K562 (cell line): ENCODE results near the gene MADD. TPM values are rescaled to one million over a fixed set of nuclear protein-coding genes. Genes with fewer than 3 reads are reported as not detected.

Source experiments
- ATAC-seq: fragments of 200-7000 bp; cut with Tn5 transposase; 3 replicates; pipeline ENCODE4 v1.9.1; 2020; ENCODE audit warnings: moderate library complexity
- BruUV-seq: library from RNA; stranded (reverse); fragments of 400-500 nt; replicated peaks from 2 replicates; lab custom pipeline; 2021; lab: Mats Ljungman, UMichigan
- CTCF ChIA-PET: fragments of 300-600 bp; formaldehyde crosslinking; extraction: SDS; loops from one replicate; lab custom pipeline; 2021; ENCODE audit warnings: low intra/inter-chr PET ratio; lab: Yijun Ruan, JAX
- POLR2A ChIA-PET: fragments of 300-600, 350-650 bp; sonication (Branson Sonifier 250); formaldehyde crosslinking; extraction: SDS; loops from one replicate; lab custom pipeline; 2021; ENCODE audit warnings: antibody characterized with exemption, inconsistent platforms; lab: Yijun Ruan, JAX
- DNase-seq, 4 experiments: peaks; one replicate each; pipeline versions ENCODE4 v3.0.0 to v3.0.0-alpha.2; 2011 to 2018; ENCODE audit warnings: low spot score in 3 of 4, mixed read lengths in 3 of 4; ENCODE audit errors: extremely low read depth in 1 of 4
- FAIRE-seq: peaks from 2 replicates; lab custom pipeline; 2011; peaks lifted over from hg19 to GRCh38; lab: Jason Lieb, UNC
- H2AFZ ChIP-seq: 2 replicates; pipeline ENCODE4 v1.6.0; 2011; ENCODE audit warnings: low read depth, low read length, control low read depth, inconsistent platforms
- H3K27ac ChIP-seq: fragments of 200-600 bp; 3 replicates; pipeline ENCODE4 v1.8.0; 2011; ENCODE audit warnings: low read depth, mild to moderate bottlenecking, control low read depth, inconsistent platforms, low read length, moderate library complexity, mixed read lengths; ENCODE audit errors: extremely low read depth
- H3K27me3 ChIP-seq, 2 experiments: fragments of 300-600 bp in 1 of 2; 2 replicates in 1 of 2; 3 replicates in 1 of 2; pipeline versions ENCODE4 v1.6.0 to v1.8.0; 2011; ENCODE audit warnings: inconsistent platforms in 2 of 2, low read length in 2 of 2, mild to moderate bottlenecking in 1 of 2, mixed read lengths in 1 of 2, moderate library complexity in 1 of 2; ENCODE audit not compliant: control insufficient read depth in 2 of 2, insufficient read depth in 2 of 2
- H3K36me3 ChIP-seq: fragments of 300-600 bp; 3 replicates; pipeline ENCODE4 v1.8.0; 2011; ENCODE audit warnings: mild to moderate bottlenecking, low read length, inconsistent platforms; ENCODE audit not compliant: control insufficient read depth, insufficient read depth
- H3K4me1 ChIP-seq, 2 experiments: fragments of 200-600 bp in 1 of 2; replicated peaks in 1 of 2; 2 replicates in 1 of 2; 3 replicates in 1 of 2; pipeline versions ENCODE4 v1.5.1 to v1.8.0; 2011; ENCODE audit warnings: inconsistent platforms in 2 of 2, low read length in 2 of 2, mild to moderate bottlenecking in 1 of 2, mixed read lengths in 1 of 2, moderate library complexity in 1 of 2; ENCODE audit not compliant: control insufficient read depth in 2 of 2, insufficient read depth in 2 of 2
- H3K4me2 ChIP-seq: 2 replicates; pipeline ENCODE4 v1.6.1; 2011; ENCODE audit warnings: low read length, control low read depth, inconsistent platforms, mixed read lengths; ENCODE audit not compliant: insufficient read depth
- H3K4me3 ChIP-seq: fragments of 200-600 bp; sonication (generic), shearing (Covaris generic); 2 replicates; pipeline ENCODE4 v1.5.1; 2016; ENCODE audit warnings: control low read depth, inconsistent platforms
- H3K79me2 ChIP-seq: fragments of 200-600 bp; 3 replicates; pipeline ENCODE4 v1.8.0; 2011; ENCODE audit warnings: low read length, inconsistent platforms; ENCODE audit not compliant: control insufficient read depth, insufficient read depth
- H3K9ac ChIP-seq, 2 experiments: 2 replicates each; pipeline versions ENCODE4 v1.6.0 to v1.6.1; 2011; ENCODE audit warnings: low read depth in 2 of 2, low read length in 2 of 2, control low read depth in 1 of 2, inconsistent platforms in 1 of 2, mild to moderate bottlenecking in 1 of 2, mixed read lengths in 1 of 2; ENCODE audit not compliant: insufficient read depth in 1 of 2
- H3K9me1 ChIP-seq: one replicate; pipeline ENCODE4 v1.6.0; 2011; ENCODE audit warnings: inconsistent platforms, mild to moderate bottlenecking, low read length, moderate library complexity; ENCODE audit not compliant: control insufficient read depth, insufficient read depth
- H3K9me3 ChIP-seq: replicated peaks from 2 replicates; pipeline ENCODE4 v1.5.1; 2011; ENCODE audit warnings: low read depth, low read length, inconsistent platforms; ENCODE audit not compliant: control insufficient read depth, insufficient read depth
- H4K20me1 ChIP-seq: replicated peaks from 2 replicates; pipeline ENCODE4 v1.6.1; 2011; ENCODE audit warnings: low read length, inconsistent platforms, mixed read lengths; ENCODE audit not compliant: control insufficient read depth, insufficient read depth
- BHLHE40 ChIP-seq: IDR thresholded peaks from 2 replicates; pipeline ENCODE4 v1.6.1; 2011; ENCODE audit warnings: low read length, improper control_type of control experiment
- CBX5 ChIP-seq: IDR thresholded peaks from 2 replicates; pipeline ENCODE4 v1.6.1; 2014; ENCODE audit warnings: low read depth, borderline replicate concordance
- EGR1 ChIP-seq: fragments of 450-650 bp; conservative IDR thresholded peaks from 2 replicates; pipeline ENCODE4 v1.6.1; 2017; ENCODE audit warnings: mild to moderate bottlenecking
- GABPB2 ChIP-seq: fragments of 250-450 bp; sonication (Bioruptor Pico); conservative IDR thresholded peaks from 2 replicates; pipeline ENCODE4 v1.5.1; 2021; ENCODE audit warnings: mild to moderate bottlenecking
- IRF2 ChIP-seq: sonication (generic); formaldehyde crosslinking; IDR thresholded peaks from 2 replicates; pipeline ENCODE4 v1.8.1; 2022; ENCODE audit warnings: mild to moderate bottlenecking, missing genetic modification reagents
- POLR2A ChIP-seq: fragments of 450-650 bp; conservative IDR thresholded peaks from 2 replicates; pipeline ENCODE4 v1.6.1; 2016
- SIN3A ChIP-seq, 2 experiments: fragments of 150-350 bp in 1 of 2; IDR thresholded peaks; 2 replicates each; pipeline ENCODE4 v1.6.1; 2011 to 2016; ENCODE audit warnings: borderline replicate concordance in 2 of 2, low read depth in 2 of 2, low read length in 2 of 2, mild to moderate bottlenecking in 2 of 2, moderate library complexity in 2 of 2; ENCODE audit not compliant: control insufficient read depth in 1 of 2
- SPI1 ChIP-seq: IDR thresholded peaks from 2 replicates; pipeline ENCODE4 v1.6.1; 2011; ENCODE audit warnings: low read depth, low read length, control low read depth, borderline replicate concordance
- SRSF9 ChIP-seq: fragments of 200-400 bp; formaldehyde crosslinking; IDR thresholded peaks from 2 replicates; pipeline ENCODE4 v1.6.1; 2017; ENCODE audit warnings: low read depth, low read length, borderline replicate concordance
- SUPT5H ChIP-seq: fragments of 450-650 bp; IDR thresholded peaks from 2 replicates; pipeline ENCODE4 v1.6.1; 2016
- YBX1 ChIP-seq: fragments of 450-650 bp; IDR thresholded peaks from 2 replicates; pipeline ENCODE4 v1.7.1; 2016; ENCODE audit warnings: mild to moderate bottlenecking
- ZNF311 ChIP-seq: fragments of 250-450 bp; sonication (Bioruptor Pico); IDR thresholded peaks from 2 replicates; pipeline ENCODE4 v1.4.0; 2020; ENCODE audit warnings: mild to moderate bottlenecking, moderate library complexity
- WGBS: fragments of 100-300 bp; shearing (Covaris generic); methylation state at CpG from one replicate; pipeline ENCODE4 v1.1.6; 2016; ENCODE audit warnings: low coverage, mixed read lengths; ENCODE audit not compliant: insufficient coverage; ENCODE audit errors: missing lambda C conversion rate; 5-methylcytosine and 5-hydroxymethylcytosine counted together
- in situ Hi-C: fragments of 300-500 bp; cut with MboI; formaldehyde crosslinking; loops from 4 replicates; pipeline ENCODE4 v1.15.0; 2018; ENCODE audit warnings: inconsistent platforms, mixed read lengths
- intact Hi-C: fragments of 100-400 bp; cut with micrococcal nuclease; formaldehyde crosslinking; loops from 2 replicates; pipeline ENCODE4 v1.14.2; 2022
- polyA plus RNA-seq, 8 experiments: library from polyadenylated mRNA; depleted of rRNA in 4 of 8; stranded (reverse) in 5 of 8; unstranded in 3 of 8; fragments of >200 nt; fragmentation: Nextera tagmentation in 2 of 8; fragmentation: Illumina TruSeq in 1 of 8; extraction: Ambion mirVana in 2 of 8; extraction: Trizol in 1 of 8; gene quantifications; 2 replicates each; pipeline versions ENCODE4 v1.2.1 to v1.2.3, GENCODE V29; 2011 to 2014; ENCODE audit warnings: inconsistent platforms in 1 of 8, missing spikeins in 1 of 8
- total RNA-seq, 7 experiments: library from RNA; depleted of rRNA in 6 of 7; stranded (reverse); fragments of >200 nt in 6 of 7; fragmentation: Illumina TruSeq in 2 of 7; extraction: Trizol in 2 of 7; gene quantifications; 2 replicates each; pipeline versions ENCODE4 v1.2.1 to v1.2.3, GENCODE V29; 2011 to 2021; ENCODE audit warnings: low replicate concordance in 1 of 7

Gene MADD
- total and polyA plus RNA-seq, 9 of the 15 experiments (the other 6 are each of a cell fraction or from before 2014, with no cell fraction given): 0.68 to 57.6 (median 33.6) TPM

- no peak for DNase-seq
- H3K9me3 ChIP-seq: peaks cover 13% of the 10 kb centered on the region
- POLR2A ChIA-PET: no interaction called here
- 0 out of 3 replicates have a peak, but pooled peaks cover 3% of the 10 kb centered on the region for H3K36me3 ChIP-seq
- no peaks in the 10 kb centered on the region for H3K9me1 ChIP-seq
- in situ Hi-C loops: loop anchor here (10.0 kb wide), 1 partner anchor 472 kb away; no protein-coding TSS in a partner anchor
- H3K27me3 ChIP-seq: no peaks in the 10 kb centered on the region
- no peak overlapping the region for H2AFZ ChIP-seq
- no peaks in the 10 kb centered on the region for H4K20me1 ChIP-seq
- peaks cover 0 to 45% of the 10 kb centered on the region in 2 experiments; a peak in 3 of 5 replicates for H3K4me1 ChIP-seq
- ATAC-seq: no peak
- BruUV-seq: no TSS peak
- intact Hi-C loops: loop anchor here (10.0 kb wide), 2 partner anchors 48 to 472 kb away; partner anchors contain the start of gene SLC39A13
- H3K79me2 ChIP-seq: no peaks in the 10 kb centered on the region
- no peak overlapping the region for H3K4me3 ChIP-seq
- TF ChIP-seq SPI1 (no peak), EGR1 (peak; percentile 64), ZNF311 (CRISPR knock-in tag) (no peak), GABPB2 (CRISPR knock-in tag) (no peak), SRSF9 (no peak), YBX1 (no peak), CBX5 (0 out of 2 replicates have a peak, but pooled peaks have one; percentile 4), SUPT5H (0 out of 2 replicates have a peak, but pooled peaks have one; percentile 40), SIN3A (IDR thresholded peaks at IDR 0.05; ENCODE audit: borderline replicate concordance in 2 of 2, control insufficient read depth in 1 of 2, low read depth in 2 of 2, low read length in 2 of 2) (no peak), POLR2A (no peak), IRF2 (peak; percentile 69; the same call in 1 of the 2 replicates), BHLHE40 (no peak)
- FAIRE-seq: no peak
- H3K9ac ChIP-seq: no peak overlapping the region
- CTCF ChIA-PET: interaction anchor here (1.3 to 3.2 kb wide), 3 partner anchors 98 to 179 kb away, joined by 3 to 46 read pairs (median 10); partner anchors contain the start of genes ARFGAP2 and NR1H3
- no peak overlapping the region; the same call in 2 of the 3 replicates for H3K27ac ChIP-seq
- WGBS: 65% methylated on average over 9 of the region's 9 CpGs
- 0 out of 2 replicates have a peak overlapping the region, but pooled peaks have one; percentile 7 for H3K4me2 ChIP-seq
These were observed 86.4 kb downstream of the MADD start for GRCh38 chr11:47356129-47356997.
